ENCODE measurements around the gene LKAAEAR1. TPM values are rescaled to one million over a fixed set of nuclear protein-coding genes. Genes with fewer than 3 reads are reported as not detected.
"Not testable (repeated sequence)": the region's sequence is repeated elsewhere in the genome, so short reads cannot be mapped to it uniquely, and the experiment has no call there.

The LKAAEAR1 gene
- total RNA-seq, 1 donor from 2014 or later, result not detected

DNA sequence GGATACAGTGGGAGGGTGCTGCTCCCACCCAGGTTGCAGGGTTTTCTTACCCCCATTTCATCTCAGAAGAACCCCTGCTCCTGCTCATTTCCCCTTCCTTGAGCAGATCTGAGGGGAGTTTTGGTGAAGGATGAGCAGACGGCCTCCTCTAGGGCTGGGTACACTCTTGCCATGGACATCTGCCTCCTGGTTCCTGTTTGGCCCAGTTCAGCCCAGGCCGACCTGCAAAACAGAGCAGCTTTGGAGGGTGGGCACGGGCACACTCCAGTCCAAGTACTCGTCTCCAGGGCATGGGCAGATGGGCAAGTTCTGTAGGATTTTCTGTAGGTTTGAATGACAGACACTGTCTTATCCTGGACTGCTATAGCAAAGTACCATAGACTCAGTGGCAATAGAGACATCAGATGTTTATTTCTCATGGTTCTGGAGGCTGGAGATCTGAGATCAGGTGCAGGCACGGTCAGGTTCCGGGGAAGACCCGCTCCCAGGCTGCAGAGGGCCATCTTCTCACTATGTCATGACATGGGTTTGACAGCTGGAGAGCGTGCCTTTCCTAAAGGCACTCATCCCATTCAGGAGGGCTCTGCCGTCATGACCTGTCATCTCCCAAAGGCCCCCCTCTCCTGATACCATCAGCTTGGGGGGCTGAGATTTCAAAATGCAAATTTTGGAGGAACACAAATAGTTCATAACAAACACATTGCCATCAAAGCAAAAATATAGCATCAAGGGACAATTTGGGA lies 16.9 kb upstream of the LKAAEAR1 start:
- intact Hi-C loops (cut with DNase I), result no loop called here
- DNase-seq (ENCODE audit: low spot score), result no peak

DNA sequence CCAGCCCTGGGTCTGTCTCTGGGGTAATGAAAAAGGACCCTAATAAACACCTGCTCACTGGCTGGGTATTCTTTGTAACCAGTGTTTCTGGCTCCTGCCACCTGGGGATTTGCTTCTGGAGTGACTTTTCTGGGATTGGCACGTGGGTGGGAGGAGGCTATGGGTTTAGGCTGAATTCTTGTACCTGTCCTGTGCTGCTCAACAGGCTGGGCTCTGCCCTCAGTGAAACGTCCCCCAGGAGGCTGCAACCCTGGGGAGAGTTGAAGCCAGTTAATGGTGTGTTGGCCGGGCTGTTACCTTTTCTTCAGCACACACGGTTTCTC lies 16.3 kb upstream of the LKAAEAR1 start:
- intact Hi-C loops (cut with DNase I), result no loop called here
- DNase-seq (ENCODE audit: low spot score), result no peak

DNA sequence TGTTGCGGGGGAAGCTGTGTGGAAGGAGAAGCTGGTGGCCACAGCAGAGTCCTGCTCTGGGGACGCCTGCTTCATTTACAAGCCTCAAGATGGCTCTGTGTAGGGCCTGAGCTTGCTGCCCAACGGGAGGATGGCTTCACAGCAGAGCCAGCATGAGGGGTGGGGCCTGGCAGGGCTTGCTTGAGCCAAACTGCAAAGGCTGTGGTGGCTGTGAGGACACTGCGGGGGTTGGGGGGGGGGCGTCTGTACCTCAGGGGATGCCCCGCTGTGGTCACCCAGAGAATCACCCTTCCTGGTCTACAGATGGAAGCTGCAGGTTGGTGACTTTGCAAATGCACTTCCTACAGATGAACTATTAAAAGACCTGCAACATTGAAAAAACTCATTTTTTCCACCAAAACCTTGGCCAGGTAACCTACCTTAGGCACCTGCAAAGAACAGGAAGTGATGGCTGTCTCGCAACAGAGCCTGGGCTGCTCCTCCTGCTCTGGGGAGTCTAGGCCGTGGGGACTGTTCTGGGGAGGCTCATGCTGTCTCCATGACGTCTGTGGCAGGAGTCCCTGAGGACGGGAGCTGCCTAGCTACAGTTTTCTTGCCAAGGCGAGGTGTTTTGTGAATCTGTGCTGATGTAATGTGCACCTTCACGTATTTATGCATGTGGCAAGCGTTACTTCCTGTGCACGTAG lies 15.8 kb upstream of the LKAAEAR1 start:
- intact Hi-C loops (cut with DNase I), result no loop called here
- no peak for DNase-seq (ENCODE audit: low spot score)

DNA sequence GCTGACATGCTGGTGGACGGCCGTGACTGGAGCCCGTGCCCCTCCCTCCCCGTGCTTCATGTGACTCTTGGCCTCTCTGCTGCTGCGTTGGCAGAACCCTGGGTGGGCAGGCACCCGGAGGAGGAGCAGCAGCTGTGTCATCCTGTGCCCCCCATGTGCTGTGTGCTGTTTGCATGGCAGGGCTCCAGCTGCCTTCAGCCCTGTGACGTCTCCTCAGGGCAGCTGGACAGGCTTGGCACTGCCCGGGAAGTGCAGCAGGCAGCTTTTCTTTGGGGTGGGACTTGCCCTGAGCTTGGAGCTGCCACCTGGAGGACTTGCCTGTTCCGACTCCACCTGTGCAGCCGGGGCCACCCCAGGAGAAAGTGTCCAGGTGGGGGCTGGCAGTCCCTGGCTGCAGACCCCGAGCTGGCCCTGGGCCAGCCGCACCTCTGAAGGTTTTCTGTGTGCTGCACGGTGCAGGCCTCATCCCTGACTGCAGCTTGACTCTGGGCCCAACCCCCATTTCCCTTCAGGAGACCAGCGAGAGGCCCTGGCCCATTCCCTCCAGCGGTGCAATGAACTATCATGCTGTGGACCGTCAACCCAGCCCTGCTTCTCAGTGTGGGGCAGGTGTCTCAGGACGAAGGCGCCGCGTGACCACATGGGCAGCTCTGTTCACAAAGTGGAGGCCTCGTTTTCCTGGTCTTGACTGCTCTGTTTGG lies 15.0 kb upstream of the LKAAEAR1 start:
- intact Hi-C loops (cut with DNase I), result no loop called here
- DNase-seq (ENCODE audit: low spot score), result no peak

DNA sequence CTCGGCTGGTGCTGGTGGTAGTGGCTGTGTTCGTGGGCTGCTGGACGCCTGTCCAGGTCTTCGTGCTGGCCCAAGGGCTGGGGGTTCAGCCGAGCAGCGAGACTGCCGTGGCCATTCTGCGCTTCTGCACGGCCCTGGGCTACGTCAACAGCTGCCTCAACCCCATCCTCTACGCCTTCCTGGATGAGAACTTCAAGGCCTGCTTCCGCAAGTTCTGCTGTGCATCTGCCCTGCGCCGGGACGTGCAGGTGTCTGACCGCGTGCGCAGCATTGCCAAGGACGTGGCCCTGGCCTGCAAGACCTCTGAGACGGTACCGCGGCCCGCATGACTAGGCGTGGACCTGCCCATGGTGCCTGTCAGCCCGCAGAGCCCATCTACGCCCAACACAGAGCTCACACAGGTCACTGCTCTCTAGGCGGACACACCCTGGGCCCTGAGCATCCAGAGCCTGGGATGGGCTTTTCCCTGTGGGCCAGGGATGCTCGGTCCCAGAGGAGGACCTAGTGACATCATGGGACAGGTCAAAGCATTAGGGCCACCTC lies 14.3 kb upstream of the LKAAEAR1 start:
- no peak for DNase-seq (ENCODE audit: low spot score)
- intact Hi-C loops (cut with DNase I), result no loop called here

DNA sequence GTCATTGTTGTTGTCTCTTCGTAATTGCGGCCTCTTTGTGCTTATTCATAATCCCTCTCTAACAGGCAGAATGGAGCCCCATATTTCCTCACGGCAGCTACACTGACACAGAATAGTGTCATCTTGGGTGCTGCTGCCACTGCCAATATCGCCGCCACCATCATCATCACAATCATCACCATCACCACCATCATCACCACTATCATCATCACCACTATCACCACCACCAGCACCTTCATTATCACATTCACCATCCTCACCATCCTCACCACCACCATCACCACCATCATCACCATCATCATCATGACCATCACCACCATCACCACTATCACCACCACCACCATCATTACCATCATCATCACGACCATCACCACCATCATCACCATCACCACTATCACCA lies 12.3 kb upstream of the LKAAEAR1 start:
- intact Hi-C loops (cut with DNase I), result no loop called here
- DNase-seq (ENCODE audit: low spot score), result no peak

DNA sequence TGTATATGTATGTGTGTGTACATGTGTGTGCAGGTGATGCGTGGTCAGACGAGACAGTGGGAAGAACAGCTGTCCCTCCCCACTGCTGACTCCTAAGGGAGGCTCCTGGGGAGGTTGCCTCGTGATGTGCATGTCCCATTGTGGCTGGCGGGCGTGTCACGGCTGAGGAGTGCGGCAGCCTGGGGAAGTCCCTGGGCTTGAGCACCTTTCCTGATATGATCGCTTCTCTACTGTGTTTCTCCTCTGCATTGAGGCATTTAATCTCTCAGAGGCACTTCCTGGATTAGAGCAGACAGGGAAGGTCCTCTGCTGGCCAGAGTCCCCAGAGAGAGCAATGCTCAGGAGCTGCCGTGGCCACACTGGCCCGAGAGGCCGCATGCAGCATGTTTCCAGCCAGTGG lies 11.7 kb upstream of the LKAAEAR1 start:
- intact Hi-C loops (cut with DNase I), result no loop called here
- DNase-seq (ENCODE audit: low spot score), result no peak

DNA sequence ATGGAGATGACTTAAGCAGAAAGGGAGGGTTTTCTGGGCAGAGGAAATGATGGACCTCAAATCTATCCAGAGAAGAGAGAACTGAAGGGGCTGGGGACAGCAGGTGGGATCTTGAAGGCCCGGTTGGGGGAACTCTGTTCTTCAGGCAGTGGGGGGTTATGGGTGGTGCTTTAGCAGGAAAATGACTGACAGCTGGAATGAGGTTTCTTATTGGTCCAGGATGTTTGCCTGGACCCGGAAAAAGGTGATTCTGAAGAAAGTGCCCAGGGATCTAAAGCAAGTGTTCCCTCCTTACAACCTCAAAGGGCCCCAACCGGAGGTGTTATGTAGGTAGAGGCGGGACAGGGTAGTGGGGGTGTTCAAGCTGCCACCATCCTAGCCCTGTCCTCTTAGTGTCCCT lies 11.3 kb upstream of the LKAAEAR1 start:
- no peak for DNase-seq (ENCODE audit: low spot score)
- intact Hi-C loops (cut with DNase I), result no loop called here

DNA sequence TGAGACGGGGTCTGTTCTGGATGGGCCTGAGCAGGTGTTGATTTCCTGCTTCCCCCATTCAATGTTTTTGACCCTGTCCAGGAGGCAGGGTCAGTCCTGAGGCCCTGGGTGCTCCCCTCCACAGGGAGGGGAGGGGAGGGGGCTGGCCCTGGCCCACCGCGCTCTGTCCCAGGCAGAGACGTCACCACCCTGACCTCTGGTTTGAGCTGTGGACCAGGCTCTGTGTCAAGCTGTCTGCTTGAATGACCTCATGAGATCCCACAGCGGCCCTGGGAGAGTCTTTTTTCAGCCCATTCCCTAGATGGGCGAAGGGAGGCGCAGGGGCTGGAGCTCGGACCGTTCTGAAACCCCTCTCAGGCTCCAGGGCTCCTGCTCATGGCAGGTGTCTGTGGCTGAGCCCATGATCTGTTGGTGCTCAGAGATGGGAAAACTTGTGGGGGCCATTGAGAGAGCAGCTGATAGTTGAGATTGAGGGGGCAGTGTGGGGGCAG lies 8.9 kb upstream of the LKAAEAR1 start:
- DNase-seq (ENCODE audit: low spot score), result no peak
- intact Hi-C loops (cut with DNase I), result no loop called here

DNA sequence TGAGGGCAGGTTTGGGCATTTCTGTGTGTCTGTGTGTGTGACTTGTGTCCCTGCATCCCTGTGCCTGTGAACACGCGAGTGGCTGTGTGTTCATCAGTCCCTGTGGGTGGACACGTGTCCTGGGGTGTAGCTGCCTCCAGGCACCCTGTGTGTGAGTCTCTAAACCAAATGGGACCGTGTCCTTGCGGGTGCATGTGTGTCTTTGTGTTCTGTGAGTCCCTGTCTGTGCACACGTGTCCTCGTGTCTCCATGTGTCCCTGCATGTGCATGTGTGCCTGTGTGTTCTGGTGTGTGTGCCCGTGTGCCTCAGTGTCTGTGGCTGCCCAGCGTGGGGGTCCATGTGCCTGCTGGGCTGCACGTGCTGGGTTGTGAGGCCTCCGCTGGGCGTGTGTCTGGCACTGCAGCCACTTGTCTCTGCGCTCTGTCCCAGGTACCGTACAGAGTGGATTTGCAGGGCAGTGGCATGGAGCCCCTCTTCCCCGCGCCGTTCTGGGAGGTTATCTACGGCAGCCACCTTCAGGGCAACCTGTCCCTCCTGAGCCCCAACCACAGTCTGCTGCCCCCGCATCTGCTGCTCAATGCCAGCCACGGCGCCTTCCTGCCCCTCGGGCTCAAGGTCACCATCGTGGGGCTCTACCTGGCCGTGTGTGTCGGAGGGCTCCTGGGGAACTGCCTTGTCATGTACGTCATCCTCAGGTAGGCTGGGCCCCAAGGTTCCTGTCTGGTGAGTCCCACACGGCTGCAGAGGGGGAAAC lies 8.2 kb upstream of the LKAAEAR1 start:
- DNase-seq (ENCODE audit: low spot score), result no peak
- intact Hi-C loops (cut with DNase I), result no loop called here

DNA sequence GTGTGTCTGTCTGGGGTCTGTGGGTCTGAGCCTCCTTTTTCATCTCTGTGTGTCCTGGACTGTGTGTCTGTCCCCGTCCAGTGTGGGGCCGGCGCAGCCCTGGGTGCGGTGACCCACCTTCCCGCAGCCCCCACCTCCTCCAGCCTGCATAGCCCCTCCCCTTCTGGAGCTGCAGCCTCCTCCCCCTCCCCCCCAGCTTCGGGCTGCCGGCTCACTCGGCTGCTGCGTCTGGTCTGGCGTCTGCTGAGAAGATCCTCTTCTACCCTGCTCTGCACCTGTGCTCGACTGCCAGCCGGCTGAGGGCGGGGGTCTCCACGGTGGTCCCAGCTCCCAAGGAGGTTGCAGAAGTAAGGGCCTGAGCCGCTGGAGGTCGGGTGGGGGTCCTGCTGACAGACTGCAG lies 7.6 kb upstream of the LKAAEAR1 start:
- intact Hi-C loops (cut with DNase I), result no loop called here
- no peak for DNase-seq (ENCODE audit: low spot score)

DNA sequence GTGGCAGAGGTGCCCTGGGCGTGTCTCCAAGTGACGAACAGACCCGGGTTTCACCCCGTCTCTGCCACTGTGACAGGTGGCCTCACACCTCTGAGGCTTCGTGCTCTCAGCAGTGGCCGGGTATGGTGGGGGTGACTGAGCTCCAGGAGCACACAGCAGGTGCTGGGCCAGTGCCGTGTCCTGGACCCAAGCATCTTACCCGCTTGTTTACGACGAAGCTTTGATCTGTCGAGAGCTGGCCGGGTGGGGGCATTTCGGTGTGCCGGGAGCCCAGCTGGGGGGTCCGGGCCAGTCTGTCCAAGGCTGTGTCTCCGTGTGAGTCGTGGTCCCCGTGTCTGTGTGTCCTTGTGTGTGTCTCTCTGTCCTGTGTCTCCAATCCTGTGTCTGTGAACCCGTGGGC lies 7.1 kb upstream of the LKAAEAR1 start:
- intact Hi-C loops (cut with DNase I), result no loop called here
- DNase-seq (ENCODE audit: low spot score), result no peak

DNA sequence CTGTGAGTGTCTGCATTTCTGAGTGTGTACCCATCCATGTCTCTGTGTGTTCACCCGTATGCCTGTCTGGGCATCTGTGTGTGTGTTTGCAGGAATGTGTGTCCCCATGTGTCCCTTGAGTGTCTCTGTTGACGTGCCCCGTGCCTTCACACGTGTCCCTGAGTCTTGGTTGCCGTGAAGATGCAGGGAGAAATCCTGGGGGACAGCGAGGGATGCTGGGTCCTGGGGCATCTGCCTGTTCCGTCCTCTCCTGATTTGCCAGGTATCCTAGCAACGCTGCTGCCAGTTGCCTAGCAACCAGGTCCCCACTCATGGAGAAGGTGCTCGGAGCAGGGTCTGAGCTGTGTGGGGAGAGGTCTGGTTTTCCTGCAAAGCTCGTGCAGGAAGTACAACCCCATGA lies 6.0 kb upstream of the LKAAEAR1 start:
- intact Hi-C loops (cut with DNase I), result no loop called here
- DNase-seq (ENCODE audit: low spot score), result no peak

DNA sequence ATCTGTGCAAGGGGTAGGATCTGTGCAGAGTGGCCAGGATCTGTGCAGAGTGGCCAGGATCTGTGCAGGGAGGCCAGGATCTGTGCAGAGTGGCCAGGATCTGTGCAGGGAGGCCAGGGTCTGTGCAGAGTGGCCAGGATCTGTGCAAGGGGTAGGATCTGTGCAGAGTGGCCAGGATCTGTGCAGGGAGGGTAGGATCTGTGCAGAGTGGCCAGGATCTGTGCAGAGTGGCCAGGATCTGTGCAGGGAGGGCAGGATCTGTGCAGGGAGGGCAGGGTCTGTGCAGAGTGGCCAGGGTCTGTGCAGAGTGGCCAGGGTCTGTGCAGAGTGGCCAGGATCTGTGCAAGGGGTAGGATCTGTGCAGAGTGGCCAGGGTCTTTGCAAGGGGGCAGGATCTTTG lies 4.4 kb upstream of the LKAAEAR1 start:
- not testable (repeated sequence) for DNase-seq (ENCODE audit: low spot score)

DNA sequence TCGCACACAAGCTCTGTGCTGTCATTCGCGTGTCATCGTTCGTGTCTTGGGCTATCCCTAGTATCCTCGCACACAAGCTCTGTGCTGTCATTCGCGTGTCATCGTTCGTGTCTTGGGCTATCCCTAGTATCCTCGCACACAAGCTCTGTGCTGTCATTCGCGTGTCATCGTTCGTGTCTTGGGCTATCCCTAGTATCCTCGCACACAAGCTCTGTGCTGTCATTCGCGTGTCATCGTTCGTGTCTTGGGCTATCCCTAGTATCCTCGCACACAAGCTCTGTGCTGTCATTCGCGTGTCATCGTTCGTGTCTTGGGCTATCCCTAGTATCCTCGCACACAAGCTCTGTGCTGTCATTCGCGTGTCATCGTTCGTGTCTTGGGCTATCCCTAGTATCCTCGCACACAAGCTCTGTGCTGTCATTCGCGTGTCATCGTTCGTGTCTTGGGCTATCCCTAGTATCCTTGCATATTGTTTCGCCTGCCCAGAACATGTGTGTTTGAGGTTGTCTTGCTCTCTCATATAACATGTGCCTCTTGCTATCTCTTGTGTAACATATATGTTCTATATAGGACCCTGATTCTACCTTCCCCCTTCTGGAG lies 3.1 kb upstream of the LKAAEAR1 start:
- DNase-seq (ENCODE audit: low spot score); intact Hi-C loops (cut with DNase I): not testable (repeated sequence)

More for the DNA sequence above, 4.4 kb upstream of the LKAAEAR1 start:
- intact Hi-C loops (cut with DNase I), result not testable (repeated sequence)

DNA sequence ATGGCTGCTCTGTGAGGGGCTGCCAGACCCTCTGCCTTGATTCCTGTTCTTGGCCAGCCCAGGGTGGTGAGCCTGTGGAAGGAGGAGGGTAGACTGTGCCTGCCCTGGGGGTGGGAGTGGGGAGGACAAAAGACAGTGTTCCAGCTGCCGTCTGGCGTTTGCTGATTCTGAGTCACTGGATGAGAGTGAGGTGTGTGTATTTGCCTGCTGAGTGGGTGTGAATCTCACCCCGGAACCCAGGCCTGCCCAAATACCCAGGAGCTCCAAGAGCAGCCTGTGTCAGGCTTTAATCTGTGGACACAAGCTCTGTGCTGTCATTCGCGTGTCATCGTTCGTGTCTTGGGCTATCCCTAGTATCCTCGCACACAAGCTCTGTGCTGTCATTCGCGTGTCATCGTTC lies 2.6 kb upstream of the LKAAEAR1 start:
- DNase-seq (ENCODE audit: low spot score), result no peak
- intact Hi-C loops (cut with DNase I), result no loop called here

DNA sequence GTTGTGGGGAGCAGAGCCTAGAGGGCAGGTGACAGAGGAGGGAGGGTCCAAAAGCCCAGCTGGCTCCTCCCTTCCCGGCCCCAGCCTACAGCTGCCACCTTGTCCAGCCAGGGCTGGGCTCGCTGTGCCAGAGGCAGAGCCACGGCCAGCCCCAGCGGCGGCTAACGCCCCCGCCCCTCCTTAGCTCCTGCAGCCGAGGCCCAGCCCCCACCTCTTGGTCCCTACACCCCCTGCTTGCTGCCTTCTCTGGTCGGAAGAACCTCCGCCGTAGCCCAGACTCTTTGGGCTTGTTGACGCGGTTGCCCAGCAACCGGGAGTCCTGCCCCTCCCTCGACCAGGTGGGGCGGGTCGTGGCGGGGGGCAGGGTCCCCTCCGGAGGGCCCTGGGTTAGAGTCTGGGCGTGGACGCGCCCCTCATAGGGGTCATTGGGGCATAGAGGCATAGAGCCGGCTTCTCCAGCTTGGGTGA lies 521 bp upstream of the LKAAEAR1 start:
- DNase-seq (ENCODE audit: low spot score), result no peak
- intact Hi-C loops (cut with DNase I), result loop anchor here (2.0 kb wide), 1 partner anchor 34 kb away; no protein-coding TSS in a partner anchor

DNA sequence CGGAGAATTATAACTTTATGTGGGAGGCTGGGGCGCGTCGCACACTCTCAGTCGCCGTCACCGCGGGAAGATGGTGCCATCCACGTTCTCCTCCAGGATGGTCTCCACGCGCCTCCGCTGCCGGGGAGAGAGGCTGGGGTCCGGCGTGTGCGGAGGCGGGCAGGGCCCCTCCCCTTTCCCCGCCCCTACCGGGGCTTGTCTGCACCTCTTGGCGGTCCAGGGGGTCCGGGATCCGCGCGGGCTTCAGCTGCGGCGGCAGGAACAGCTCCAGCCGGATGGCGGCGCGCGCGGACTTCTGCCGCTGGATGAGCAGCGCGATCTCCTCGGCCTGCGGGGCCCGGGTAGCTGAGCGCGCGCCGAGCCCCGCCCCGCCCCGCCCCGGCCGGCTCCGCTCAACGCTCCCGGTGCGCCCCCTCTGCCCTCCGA lies 807 bp downstream of the LKAAEAR1 start:
- DNase-seq (ENCODE audit: low spot score), result peak; percentile 92
- intact Hi-C loops (cut with DNase I), result no loop called here

DNA sequence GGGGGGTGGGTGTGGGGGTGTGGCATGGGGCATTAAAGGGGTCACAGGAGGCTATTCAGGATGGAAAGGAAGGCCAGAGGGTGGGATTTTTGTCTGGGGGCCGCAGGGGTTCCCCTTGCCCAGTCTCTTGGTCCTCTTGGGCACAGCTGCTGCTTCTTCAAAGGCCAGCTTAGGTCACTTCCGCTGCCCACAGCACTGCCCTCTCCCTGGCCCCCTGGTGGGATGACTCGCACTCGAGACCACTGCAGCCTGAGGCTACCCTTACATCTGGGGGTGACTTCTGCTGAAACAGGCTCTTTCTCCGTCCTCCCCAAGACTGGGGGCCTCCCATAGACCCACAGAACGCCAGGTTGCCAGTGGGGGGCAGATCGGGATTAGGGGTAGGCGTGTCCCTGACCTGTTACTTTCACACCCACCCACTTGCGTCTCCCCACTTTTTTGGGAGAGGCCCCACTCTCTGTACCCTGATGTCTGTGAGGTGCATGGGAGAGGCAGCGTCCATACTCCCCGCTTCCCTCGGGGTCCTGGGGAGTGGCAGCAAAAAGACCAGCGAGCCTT lies 1.3 kb downstream of the LKAAEAR1 start:
- no peak for DNase-seq (ENCODE audit: low spot score)
- intact Hi-C loops (cut with DNase I), result no loop called here
